ENCODE measurements around the gene PRTFDC1. TPM values are rescaled to one million over a fixed set of nuclear protein-coding genes. Genes with fewer than 3 reads are reported as not detected.

Gene PRTFDC1
- total RNA-seq, 1 experiment from 2014 or later, result not detected

GRCh38 chr10:24897326-24897926 is 55.0 kb downstream of the PRTFDC1 start (continued):
- TF ChIP-seq REST (IDR thresholded peaks at IDR 0.05; ENCODE audit: low read depth) (no peak), MAX (IDR thresholded peaks at IDR 0.05) (no peak), EZH2 (IDR thresholded peaks at IDR 0.05) (no peak), CBX3 (IDR thresholded peaks at IDR 0.05; ENCODE audit: low read depth) (peak; percentile 35; the same call in 1 of the 2 replicates), SRF (IDR thresholded peaks at IDR 0.05; ENCODE audit: low read depth) (no peak), SP1 (IDR thresholded peaks at IDR 0.05; ENCODE audit: low read depth) (peak; percentile 63), SIN3A (IDR thresholded peaks at IDR 0.05; ENCODE audit: low read depth) (0 out of 2 replicates have a peak, but pooled peaks have one; percentile 37), YY1 (IDR thresholded peaks at IDR 0.05; ENCODE audit: extremely low read depth, insufficient replicate concordance, low read depth, low read length) (no peak), CTCF (IDR thresholded peaks at IDR 0.05 in 2 of 3, conservative IDR thresholded peaks at IDR 0.05 in 1 of 3; ENCODE audit: borderline replicate concordance in 1 of 3, insufficient read depth in 1 of 3, low read depth in 2 of 3, low read length in 2 of 3) (no peak)

Data from HCT116 (cell line).